Measurements from ENCODE around the gene ANKRD40. TPM values are rescaled to one million over a fixed set of nuclear protein-coding genes. Genes with fewer than 3 reads are reported as not detected.

The ANKRD40 gene
- total RNA-seq, 1 experiment from 2014 or later: 45.3 TPM

DNA sequence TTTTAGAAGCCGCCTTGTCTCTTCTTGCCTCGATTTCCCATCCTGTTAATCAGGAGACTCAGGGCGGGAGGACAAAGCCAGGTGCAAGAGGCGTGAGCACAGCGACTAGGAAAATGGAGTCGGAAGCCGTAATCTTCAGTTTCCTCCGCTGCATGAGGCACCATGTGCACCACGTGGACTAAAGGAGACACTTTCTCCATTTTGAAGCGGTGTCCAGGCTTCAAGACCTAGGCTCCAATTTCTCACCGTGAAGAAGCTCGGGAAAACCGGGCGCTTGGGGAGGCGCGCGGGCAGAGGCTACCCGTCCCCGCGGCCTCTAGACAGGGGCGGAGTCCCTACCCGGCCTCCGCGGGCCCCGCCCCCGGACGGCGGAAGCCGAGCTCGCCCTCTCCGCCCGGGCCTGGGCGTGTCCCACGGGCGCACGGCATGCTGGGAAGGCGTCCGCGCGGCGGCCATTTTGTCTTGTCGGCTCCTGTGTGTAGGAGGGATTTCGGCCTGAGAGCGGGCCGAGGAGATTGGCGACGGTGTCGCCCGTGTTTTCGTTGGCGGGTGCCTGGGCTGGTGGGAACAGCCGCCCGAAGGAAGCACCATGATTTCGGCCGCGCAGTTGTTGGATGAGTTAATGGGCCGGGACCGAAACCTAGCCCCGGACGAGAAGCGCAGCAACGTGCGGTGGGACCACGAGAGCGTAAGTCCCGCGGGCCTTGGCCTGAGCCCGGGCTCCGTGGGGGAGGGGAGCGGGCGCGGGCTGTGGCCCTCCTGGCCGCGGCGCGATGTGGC lies 11.6 kb upstream of the ANKRD40 start, which contains the start of gene LUC7L3 (continued):
- TF ChIP-seq, protein P1, sequence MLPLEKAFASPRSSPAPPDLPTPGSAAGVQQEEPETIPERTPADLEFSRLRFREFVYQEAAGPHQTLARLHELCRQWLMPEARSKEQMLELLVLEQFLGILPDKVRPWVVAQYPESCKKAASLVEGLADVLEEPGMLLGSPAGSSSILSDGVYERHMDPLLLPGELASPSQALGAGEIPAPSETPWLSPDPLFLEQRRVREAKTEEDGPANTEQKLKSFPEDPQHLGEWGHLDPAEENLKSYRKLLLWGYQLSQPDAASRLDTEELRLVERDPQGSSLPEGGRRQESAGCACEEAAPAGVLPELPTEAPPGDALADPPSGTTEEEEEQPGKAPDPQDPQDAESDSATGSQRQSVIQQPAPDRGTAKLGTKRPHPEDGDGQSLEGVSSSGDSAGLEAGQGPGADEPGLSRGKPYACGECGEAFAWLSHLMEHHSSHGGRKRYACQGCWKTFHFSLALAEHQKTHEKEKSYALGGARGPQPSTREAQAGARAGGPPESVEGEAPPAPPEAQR (CRISPR knock-in tag; IDR thresholded peaks at IDR 0.05): no peak
- TF ChIP-seq, protein P2, sequence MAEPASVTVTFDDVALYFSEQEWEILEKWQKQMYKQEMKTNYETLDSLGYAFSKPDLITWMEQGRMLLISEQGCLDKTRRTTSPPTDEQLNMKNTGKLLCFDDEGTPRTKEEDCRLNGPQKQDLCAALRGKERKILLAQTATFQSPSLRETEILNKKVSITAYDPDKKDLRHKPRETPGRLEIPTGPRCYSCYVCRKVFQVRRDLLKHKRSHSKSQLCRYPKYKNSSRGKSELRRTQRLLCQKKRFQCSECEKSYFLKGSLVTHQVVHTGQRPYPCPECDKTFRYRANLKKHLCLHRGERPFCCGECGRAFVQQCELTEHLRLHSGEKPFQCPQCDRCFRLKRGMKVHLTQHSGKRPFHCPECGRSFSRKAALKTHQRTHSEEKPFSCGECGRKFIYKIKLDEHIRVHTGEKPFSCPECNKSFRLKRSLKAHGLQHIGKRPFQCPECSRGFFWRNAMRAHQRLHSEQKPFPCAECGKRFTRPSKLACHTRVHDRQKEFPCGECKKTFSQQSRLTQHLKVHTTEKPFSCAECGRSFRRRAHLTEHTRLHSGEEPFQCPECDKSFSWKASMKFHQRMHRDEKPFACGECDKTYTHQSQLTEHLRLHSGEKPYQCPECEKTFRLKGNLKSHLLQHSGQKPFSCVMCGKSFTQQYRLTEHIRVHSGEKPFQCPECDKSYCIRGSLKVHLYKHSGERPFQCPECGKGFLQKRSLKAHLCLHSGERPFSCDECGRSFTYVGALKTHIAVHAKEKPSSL (CRISPR knock-in tag; conservative IDR thresholded peaks at IDR 0.05): no peak
- TF ChIP-seq, protein P3, sequence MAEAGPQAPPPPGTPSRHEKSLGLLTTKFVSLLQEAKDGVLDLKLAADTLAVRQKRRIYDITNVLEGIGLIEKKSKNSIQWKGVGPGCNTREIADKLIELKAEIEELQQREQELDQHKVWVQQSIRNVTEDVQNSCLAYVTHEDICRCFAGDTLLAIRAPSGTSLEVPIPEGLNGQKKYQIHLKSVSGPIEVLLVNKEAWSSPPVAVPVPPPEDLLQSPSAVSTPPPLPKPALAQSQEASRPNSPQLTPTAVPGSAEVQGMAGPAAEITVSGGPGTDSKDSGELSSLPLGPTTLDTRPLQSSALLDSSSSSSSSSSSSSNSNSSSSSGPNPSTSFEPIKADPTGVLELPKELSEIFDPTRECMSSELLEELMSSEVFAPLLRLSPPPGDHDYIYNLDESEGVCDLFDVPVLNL (CRISPR knock-in tag; IDR thresholded peaks at IDR 0.05; ENCODE audit: borderline replicate concordance, low read depth): 0 out of 2 replicates have a peak, but pooled peaks have one; percentile 57
- TF ChIP-seq ETV6 (CRISPR knock-in tag; IDR thresholded peaks at IDR 0.05): no peak
- TF ChIP-seq FOXK1 (CRISPR knock-in tag; IDR thresholded peaks at IDR 0.05): peak; percentile 76; the same call in 1 of the 2 replicates
- TF ChIP-seq, protein P4, sequence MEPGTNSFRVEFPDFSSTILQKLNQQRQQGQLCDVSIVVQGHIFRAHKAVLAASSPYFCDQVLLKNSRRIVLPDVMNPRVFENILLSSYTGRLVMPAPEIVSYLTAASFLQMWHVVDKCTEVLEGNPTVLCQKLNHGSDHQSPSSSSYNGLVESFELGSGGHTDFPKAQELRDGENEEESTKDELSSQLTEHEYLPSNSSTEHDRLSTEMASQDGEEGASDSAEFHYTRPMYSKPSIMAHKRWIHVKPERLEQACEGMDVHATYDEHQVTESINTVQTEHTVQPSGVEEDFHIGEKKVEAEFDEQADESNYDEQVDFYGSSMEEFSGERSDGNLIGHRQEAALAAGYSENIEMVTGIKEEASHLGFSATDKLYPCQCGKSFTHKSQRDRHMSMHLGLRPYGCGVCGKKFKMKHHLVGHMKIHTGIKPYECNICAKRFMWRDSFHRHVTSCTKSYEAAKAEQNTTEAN (CRISPR knock-in tag; IDR thresholded peaks at IDR 0.05): peak; percentile 64; the same call in 1 of the 2 replicates
- TF ChIP-seq TEAD1 (CRISPR knock-in tag; IDR thresholded peaks at IDR 0.05): no peak
- TF ChIP-seq PRRX2 (CRISPR knock-in tag; IDR thresholded peaks at IDR 0.05): no peak
- TF ChIP-seq MXD4 (CRISPR knock-in tag; IDR thresholded peaks at IDR 0.05; ENCODE audit: borderline replicate concordance): no peak
- TF ChIP-seq, protein P5, sequence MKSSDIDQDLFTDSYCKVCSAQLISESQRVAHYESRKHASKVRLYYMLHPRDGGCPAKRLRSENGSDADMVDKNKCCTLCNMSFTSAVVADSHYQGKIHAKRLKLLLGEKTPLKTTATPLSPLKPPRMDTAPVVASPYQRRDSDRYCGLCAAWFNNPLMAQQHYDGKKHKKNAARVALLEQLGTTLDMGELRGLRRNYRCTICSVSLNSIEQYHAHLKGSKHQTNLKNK (CRISPR knock-in tag; IDR thresholded peaks at IDR 0.05): no peak
- no peak for TF ChIP-seq HMGA2 (CRISPR knock-in tag; IDR thresholded peaks at IDR 0.05)
- TF ChIP-seq ZNF416 (CRISPR knock-in tag; IDR thresholded peaks at IDR 0.05): no peak
- TF ChIP-seq FOXJ3 (CRISPR knock-in tag; IDR thresholded peaks at IDR 0.05; ENCODE audit: borderline replicate concordance): no peak
- TF ChIP-seq, protein P6, sequence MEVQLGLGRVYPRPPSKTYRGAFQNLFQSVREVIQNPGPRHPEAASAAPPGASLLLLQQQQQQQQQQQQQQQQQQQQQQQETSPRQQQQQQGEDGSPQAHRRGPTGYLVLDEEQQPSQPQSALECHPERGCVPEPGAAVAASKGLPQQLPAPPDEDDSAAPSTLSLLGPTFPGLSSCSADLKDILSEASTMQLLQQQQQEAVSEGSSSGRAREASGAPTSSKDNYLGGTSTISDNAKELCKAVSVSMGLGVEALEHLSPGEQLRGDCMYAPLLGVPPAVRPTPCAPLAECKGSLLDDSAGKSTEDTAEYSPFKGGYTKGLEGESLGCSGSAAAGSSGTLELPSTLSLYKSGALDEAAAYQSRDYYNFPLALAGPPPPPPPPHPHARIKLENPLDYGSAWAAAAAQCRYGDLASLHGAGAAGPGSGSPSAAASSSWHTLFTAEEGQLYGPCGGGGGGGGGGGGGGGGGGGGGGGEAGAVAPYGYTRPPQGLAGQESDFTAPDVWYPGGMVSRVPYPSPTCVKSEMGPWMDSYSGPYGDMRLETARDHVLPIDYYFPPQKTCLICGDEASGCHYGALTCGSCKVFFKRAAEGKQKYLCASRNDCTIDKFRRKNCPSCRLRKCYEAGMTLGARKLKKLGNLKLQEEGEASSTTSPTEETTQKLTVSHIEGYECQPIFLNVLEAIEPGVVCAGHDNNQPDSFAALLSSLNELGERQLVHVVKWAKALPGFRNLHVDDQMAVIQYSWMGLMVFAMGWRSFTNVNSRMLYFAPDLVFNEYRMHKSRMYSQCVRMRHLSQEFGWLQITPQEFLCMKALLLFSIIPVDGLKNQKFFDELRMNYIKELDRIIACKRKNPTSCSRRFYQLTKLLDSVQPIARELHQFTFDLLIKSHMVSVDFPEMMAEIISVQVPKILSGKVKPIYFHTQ (CRISPR knock-in tag; IDR thresholded peaks at IDR 0.05): no peak

DNA sequence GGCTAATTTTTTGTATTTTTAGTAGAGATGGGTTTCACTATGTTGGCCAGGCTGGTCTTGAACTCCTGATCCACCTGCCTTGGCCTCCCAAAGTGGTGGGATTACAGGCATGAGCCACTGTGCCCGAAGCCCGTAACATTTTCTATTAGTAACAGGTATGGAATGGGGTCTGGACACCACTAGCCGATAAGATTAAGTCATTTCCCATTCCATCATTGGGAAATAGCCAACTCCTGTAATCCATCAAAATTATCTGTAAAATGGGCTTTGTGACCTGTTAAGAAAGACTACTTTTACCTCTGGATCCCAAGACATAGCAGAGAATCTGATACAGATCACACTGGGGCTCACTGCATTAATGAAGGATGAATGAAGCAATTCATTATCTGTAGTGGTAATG lies 7.8 kb upstream of the ANKRD40 start:
- no peak for ATAC-seq
- Mint-ChIP-seq H3K27me3 (ENCODE audit: low read depth) (no peaks in the 10 kb centered on the region), H3K36me3 (peaks cover 6% of the 10 kb centered on the region; the same call in 1 of the 2 replicates), H3K9me3 (no peaks in the 10 kb centered on the region), H3K4me1 (peaks cover 11% of the 10 kb centered on the region), H3K4me3 (no peak overlapping the region), H3K27ac (no peak overlapping the region)
- no peak for DNase-seq (ENCODE audit: low spot score)
- ChIA-PET CTCF (no interaction called here), POLR2A (no interaction called here)
- TF ChIP-seq, protein P7, sequence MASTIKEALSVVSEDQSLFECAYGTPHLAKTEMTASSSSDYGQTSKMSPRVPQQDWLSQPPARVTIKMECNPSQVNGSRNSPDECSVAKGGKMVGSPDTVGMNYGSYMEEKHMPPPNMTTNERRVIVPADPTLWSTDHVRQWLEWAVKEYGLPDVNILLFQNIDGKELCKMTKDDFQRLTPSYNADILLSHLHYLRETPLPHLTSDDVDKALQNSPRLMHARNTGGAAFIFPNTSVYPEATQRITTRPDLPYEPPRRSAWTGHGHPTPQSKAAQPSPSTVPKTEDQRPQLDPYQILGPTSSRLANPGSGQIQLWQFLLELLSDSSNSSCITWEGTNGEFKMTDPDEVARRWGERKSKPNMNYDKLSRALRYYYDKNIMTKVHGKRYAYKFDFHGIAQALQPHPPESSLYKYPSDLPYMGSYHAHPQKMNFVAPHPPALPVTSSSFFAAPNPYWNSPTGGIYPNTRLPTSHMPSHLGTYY (CRISPR knock-in tag; IDR thresholded peaks at IDR 0.05): no peak
- TF ChIP-seq, protein P8, sequence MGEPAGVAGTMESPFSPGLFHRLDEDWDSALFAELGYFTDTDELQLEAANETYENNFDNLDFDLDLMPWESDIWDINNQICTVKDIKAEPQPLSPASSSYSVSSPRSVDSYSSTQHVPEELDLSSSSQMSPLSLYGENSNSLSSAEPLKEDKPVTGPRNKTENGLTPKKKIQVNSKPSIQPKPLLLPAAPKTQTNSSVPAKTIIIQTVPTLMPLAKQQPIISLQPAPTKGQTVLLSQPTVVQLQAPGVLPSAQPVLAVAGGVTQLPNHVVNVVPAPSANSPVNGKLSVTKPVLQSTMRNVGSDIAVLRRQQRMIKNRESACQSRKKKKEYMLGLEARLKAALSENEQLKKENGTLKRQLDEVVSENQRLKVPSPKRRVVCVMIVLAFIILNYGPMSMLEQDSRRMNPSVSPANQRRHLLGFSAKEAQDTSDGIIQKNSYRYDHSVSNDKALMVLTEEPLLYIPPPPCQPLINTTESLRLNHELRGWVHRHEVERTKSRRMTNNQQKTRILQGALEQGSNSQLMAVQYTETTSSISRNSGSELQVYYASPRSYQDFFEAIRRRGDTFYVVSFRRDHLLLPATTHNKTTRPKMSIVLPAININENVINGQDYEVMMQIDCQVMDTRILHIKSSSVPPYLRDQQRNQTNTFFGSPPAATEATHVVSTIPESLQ (CRISPR knock-in tag; IDR thresholded peaks at IDR 0.05): no peak
- TF ChIP-seq TEAD4 (CRISPR knock-in tag; IDR thresholded peaks at IDR 0.05) (no peak), SOX15 (CRISPR knock-in tag; IDR thresholded peaks at IDR 0.05) (no peak)
- TF ChIP-seq, protein P3 (CRISPR knock-in tag; IDR thresholded peaks at IDR 0.05; ENCODE audit: borderline replicate concordance, low read depth): no peak
- TF ChIP-seq, protein P9, sequence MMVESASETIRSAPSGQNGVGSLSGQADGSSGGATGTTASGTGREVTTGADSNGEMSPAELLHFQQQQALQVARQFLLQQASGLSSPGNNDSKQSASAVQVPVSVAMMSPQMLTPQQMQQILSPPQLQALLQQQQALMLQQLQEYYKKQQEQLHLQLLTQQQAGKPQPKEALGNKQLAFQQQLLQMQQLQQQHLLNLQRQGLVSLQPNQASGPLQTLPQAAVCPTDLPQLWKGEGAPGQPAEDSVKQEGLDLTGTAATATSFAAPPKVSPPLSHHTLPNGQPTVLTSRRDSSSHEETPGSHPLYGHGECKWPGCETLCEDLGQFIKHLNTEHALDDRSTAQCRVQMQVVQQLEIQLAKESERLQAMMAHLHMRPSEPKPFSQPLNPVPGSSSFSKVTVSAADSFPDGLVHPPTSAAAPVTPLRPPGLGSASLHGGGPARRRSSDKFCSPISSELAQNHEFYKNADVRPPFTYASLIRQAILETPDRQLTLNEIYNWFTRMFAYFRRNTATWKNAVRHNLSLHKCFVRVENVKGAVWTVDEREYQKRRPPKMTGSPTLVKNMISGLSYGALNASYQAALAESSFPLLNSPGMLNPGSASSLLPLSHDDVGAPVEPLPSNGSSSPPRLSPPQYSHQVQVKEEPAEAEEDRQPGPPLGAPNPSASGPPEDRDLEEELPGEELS (CRISPR knock-in tag; IDR thresholded peaks at IDR 0.05): no peak
